HepG2 (cell line): ENCODE data around the gene KIAA0930. TPM values are rescaled to one million over a fixed set of nuclear protein-coding genes. Genes with fewer than 3 reads are reported as not detected.

Experiments
- AGO2 ChIP-seq: fragments of 200-400 bp; formaldehyde crosslinking; optimal IDR thresholded peaks from 2 replicates; pipeline ENCODE3; 2017; ENCODE audit warnings: mild to moderate bottlenecking, low read depth, low read length, moderate library complexity
- ARNT2 ChIP-seq: sonication (generic); formaldehyde crosslinking; IDR thresholded peaks from 2 replicates; pipeline ENCODE4 v1.8.0; 2022; ENCODE audit warnings: mild to moderate bottlenecking, low read depth, missing genetic modification reagents, moderate library complexity
- CBX1 ChIP-seq: IDR thresholded peaks from one replicate; pipeline ENCODE4 v1.6.1; 2016; ENCODE audit warnings: antibody characterized with exemption, low read depth
- CC2D1A ChIP-seq: sonication (generic); formaldehyde crosslinking; IDR thresholded peaks from 2 replicates; pipeline ENCODE4 v1.8.1; 2023; ENCODE audit warnings: mild to moderate bottlenecking, missing genetic modification reagents
- DNMT3B ChIP-seq: conservative IDR thresholded peaks from 2 replicates; pipeline ENCODE4 v1.6.1; 2016; ENCODE audit warnings: missing biosample characterization, control low read depth
- DPF2 ChIP-seq: sonication (generic); formaldehyde crosslinking; IDR thresholded peaks from 2 replicates; pipeline ENCODE4 v1.4.0; 2020; ENCODE audit warnings: mild to moderate bottlenecking, low read depth, missing genetic modification reagents, borderline replicate concordance
- EZH2 ChIP-seq: conservative IDR thresholded peaks from 2 replicates; pipeline ENCODE4 v1.6.1; 2012; ENCODE audit warnings: mild to moderate bottlenecking, low read depth, low read length, moderate library complexity
- GATAD2A ChIP-seq: IDR thresholded peaks from 2 replicates; pipeline ENCODE4 v1.6.1; 2016
- HDAC2 ChIP-seq: sonication (generic); formaldehyde crosslinking; IDR thresholded peaks from 2 replicates; pipeline ENCODE4 v1.4.0; 2020; ENCODE audit warnings: missing genetic modification reagents
- KAT2B ChIP-seq: fragments of 150-350 bp; IDR thresholded peaks from 2 replicates; pipeline ENCODE4 v1.6.1; 2014; ENCODE audit warnings: low read depth, low read length, borderline replicate concordance
- MED8 ChIP-seq: sonication (generic); formaldehyde crosslinking; IDR thresholded peaks from 2 replicates; pipeline ENCODE4 v1.8.1; 2023; ENCODE audit warnings: mild to moderate bottlenecking, missing genetic modification reagents; ENCODE audit not compliant: insufficient replicate concordance
- NCOA2 ChIP-seq: sonication (generic); formaldehyde crosslinking; IDR thresholded peaks from 2 replicates; pipeline ENCODE4 v1.8.0; 2022; ENCODE audit warnings: inconsistent platforms
- NFAT5 ChIP-seq: sonication (generic); formaldehyde crosslinking; IDR thresholded peaks from 2 replicates; pipeline ENCODE4 v1.4.0; 2020; ENCODE audit warnings: missing genetic modification reagents
- NFIC ChIP-seq: IDR thresholded peaks from 2 replicates; pipeline ENCODE4 v1.6.1; 2012; ENCODE audit warnings: mild to moderate bottlenecking, low read length, inconsistent platforms
- NFRKB ChIP-seq: fragments of 450-650 bp; IDR thresholded peaks from 2 replicates; pipeline ENCODE4 v1.6.1; 2017
- PHF21A ChIP-seq: sonication (generic); formaldehyde crosslinking; IDR thresholded peaks from 2 replicates; pipeline ENCODE4 v1.5.0; 2020; ENCODE audit warnings: mild to moderate bottlenecking, missing genetic modification reagents
- PRMT3 ChIP-seq: sonication (generic); formaldehyde crosslinking; IDR thresholded peaks from 2 replicates; pipeline ENCODE4 v1.8.1; 2022; ENCODE audit warnings: low read depth, mild to moderate bottlenecking, moderate library complexity, missing genetic modification reagents, borderline replicate concordance
- RARA ChIP-seq: IDR thresholded peaks from 2 replicates; pipeline ENCODE4 v1.6.1; 2016; ENCODE audit warnings: missing genetic modification reagents, missing compliant biosample characterization
- RELA ChIP-seq: sonication (generic); formaldehyde crosslinking; IDR thresholded peaks from 2 replicates; pipeline ENCODE4 v1.4.0; 2020; ENCODE audit warnings: missing genetic modification reagents
- SMARCC2 ChIP-seq: fragments of 450-650 bp; IDR thresholded peaks from 2 replicates; pipeline ENCODE4 v1.6.1; 2017; ENCODE audit warnings: antibody characterized with exemption, mild to moderate bottlenecking
- WIZ ChIP-seq: sonication (generic); formaldehyde crosslinking; IDR thresholded peaks from 2 replicates; pipeline ENCODE4 v1.5.1; 2020; ENCODE audit warnings: mild to moderate bottlenecking, missing genetic modification reagents
- ZFP91 ChIP-seq: sonication (generic); formaldehyde crosslinking; IDR thresholded peaks from 2 replicates; pipeline ENCODE4 v1.9.0; 2022; ENCODE audit warnings: missing genetic modification reagents, mild to moderate bottlenecking, borderline replicate concordance
- ZNF282 ChIP-seq: fragments of 450-650 bp; IDR thresholded peaks from 2 replicates; pipeline ENCODE4 v1.6.1; 2018; ENCODE audit not compliant: partially characterized antibody
- polyA plus RNA-seq, 8 experiments: library from polyadenylated mRNA; depleted of rRNA in 3 of 8; stranded (reverse) in 7 of 8; unstranded in 1 of 8; fragments of >200 nt; fragmentation: Illumina TruSeq in 4 of 8; extraction: Trizol in 4 of 8; gene quantifications; 2 replicates each; pipeline versions ENCODE4 v1.2.1 to v1.2.3, GENCODE V29; 2011 to 2016; ENCODE audit warnings: low read depth in 4 of 8, missing spikeins in 1 of 8, mixed read lengths in 1 of 8; ENCODE audit not compliant: insufficient read depth in 1 of 8
- total RNA-seq, 5 experiments: library from RNA; depleted of rRNA; stranded (reverse); fragments of >200 nt; fragmentation: Illumina TruSeq; extraction: Trizol; gene quantifications; 2 replicates each; pipeline ENCODE4 v1.2.3, GENCODE V29; 2016; ENCODE audit warnings: low read depth in 1 of 5
- TF ChIP-seq, protein P1 (sequence below): sonication (generic); formaldehyde crosslinking; IDR thresholded peaks from 2 replicates; pipeline ENCODE4 v1.5.1; 2020; ENCODE audit warnings: mild to moderate bottlenecking, missing genetic modification reagents, moderate library complexity

Gene KIAA0930
- total and polyA plus RNA-seq, 2 of the 13 experiments (the other 11 are each of a cell fraction or from before 2014, with no cell fraction given): 27.0 to 38.2 TPM

GRCh38 chr22:45159652-45160462, 80.8 kb downstream of the KIAA0930 start (continued):
- TF ChIP-seq NFAT5 (CRISPR knock-in tag): no peak
- TF ChIP-seq CC2D1A (CRISPR knock-in tag): no peak
- no peak for TF ChIP-seq SMARCC2
- TF ChIP-seq DNMT3B (CRISPR knock-in tag): no peak
- no peak for TF ChIP-seq RELA (CRISPR knock-in tag)
- no peak for TF ChIP-seq KAT2B
- TF ChIP-seq DPF2 (CRISPR knock-in tag): peak; percentile 73
- peak; percentile 15; the same call in 1 of the 2 replicates for TF ChIP-seq RARA (CRISPR knock-in tag)
- TF ChIP-seq ZNF282: no peak
- TF ChIP-seq NFRKB: no peak
- no peak for TF ChIP-seq ZFP91
- TF ChIP-seq CBX1: no peak
- TF ChIP-seq EZH2: no peak
- TF ChIP-seq NFIC: 0 out of 2 replicates have a peak, but pooled peaks have one; percentile 14
- no peak for TF ChIP-seq ARNT2
- TF ChIP-seq PRMT3 (CRISPR knock-in tag): no peak
- TF ChIP-seq NCOA2: peak; percentile 47; the same call in 1 of the 2 replicates
- no peak; the same call in 1 of the 2 replicates for TF ChIP-seq PHF21A (CRISPR knock-in tag)
- TF ChIP-seq GATAD2A (CRISPR knock-in tag): peak; percentile 31; the same call in 1 of the 2 replicates
- TF ChIP-seq MED8 (CRISPR knock-in tag): no peak
- TF ChIP-seq HDAC2 (CRISPR knock-in tag): peak; percentile 67
- TF ChIP-seq, protein P1, sequence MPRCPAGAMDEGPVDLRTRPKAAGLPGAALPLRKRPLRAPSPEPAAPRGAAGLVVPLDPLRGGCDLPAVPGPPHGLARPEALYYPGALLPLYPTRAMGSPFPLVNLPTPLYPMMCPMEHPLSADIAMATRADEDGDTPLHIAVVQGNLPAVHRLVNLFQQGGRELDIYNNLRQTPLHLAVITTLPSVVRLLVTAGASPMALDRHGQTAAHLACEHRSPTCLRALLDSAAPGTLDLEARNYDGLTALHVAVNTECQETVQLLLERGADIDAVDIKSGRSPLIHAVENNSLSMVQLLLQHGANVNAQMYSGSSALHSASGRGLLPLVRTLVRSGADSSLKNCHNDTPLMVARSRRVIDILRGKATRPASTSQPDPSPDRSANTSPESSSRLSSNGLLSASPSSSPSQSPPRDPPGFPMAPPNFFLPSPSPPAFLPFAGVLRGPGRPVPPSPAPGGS (CRISPR knock-in tag): no peak
- no peak for TF ChIP-seq AGO2
- TF ChIP-seq WIZ (CRISPR knock-in tag): no peak
